Loucy (cell line): ENCODE results near the gene RNF152.

Source experiments
- H2AFZ ChIP-seq: fragments of 200-600 bp; sonication (generic); 2 replicates; pipeline ENCODE4 v1.6.0; 2016; ENCODE audit warnings: antibody characterized with exemption, mild to moderate bottlenecking, low read length, moderate library complexity
- H3F3A ChIP-seq: fragments of 200-600 bp; 2 replicates; pipeline ENCODE4 v1.6.0; 2016; ENCODE audit warnings: antibody characterized with exemption, low read depth, mild to moderate bottlenecking
- H3K27me3 ChIP-seq: fragments of 200-600 bp; sonication (generic); 2 replicates; pipeline ENCODE4 v1.6.1; 2014; ENCODE audit warnings: low read length, mild to moderate bottlenecking; ENCODE audit not compliant: insufficient read depth, poor library complexity, severe bottlenecking
- H3K36me3 ChIP-seq: fragments of 200-600 bp; sonication (generic); 2 replicates; pipeline ENCODE4 v1.6.1; 2016; ENCODE audit warnings: low read length; ENCODE audit not compliant: insufficient read depth
- H3K4me1 ChIP-seq: fragments of 200-600 bp; sonication (generic); 2 replicates; pipeline ENCODE4 v1.5.1; 2014; ENCODE audit warnings: low read length, mild to moderate bottlenecking; ENCODE audit not compliant: insufficient read depth, poor library complexity, severe bottlenecking
- H3K4me2 ChIP-seq: fragments of 200-600 bp; sonication (generic); 2 replicates; pipeline ENCODE4 v1.6.0; 2014; ENCODE audit warnings: antibody characterized with exemption, low read length, low read depth, mild to moderate bottlenecking; ENCODE audit not compliant: poor library complexity, severe bottlenecking
- H3K4me3 ChIP-seq: fragments of 200-600 bp; sonication (generic); 2 replicates; pipeline ENCODE4 v1.5.1; 2014; ENCODE audit warnings: low read length, mild to moderate bottlenecking, mixed read lengths; ENCODE audit not compliant: poor library complexity, severe bottlenecking
- H3K79me2 ChIP-seq: fragments of 200-600 bp; sonication (generic); 2 replicates; pipeline ENCODE4 v1.6.1; 2014; ENCODE audit warnings: low read length; ENCODE audit not compliant: insufficient read depth
- H3K9ac ChIP-seq: fragments of 200-600 bp; sonication (generic); 2 replicates; pipeline ENCODE4 v1.6.0; 2014; ENCODE audit warnings: mild to moderate bottlenecking, low read depth, low read length, moderate library complexity; ENCODE audit not compliant: poor library complexity, severe bottlenecking
- H3K9me2 ChIP-seq: fragments of 200-600 bp; sonication (generic); replicated peaks from 2 replicates; pipeline ENCODE4 v1.6.1; 2016; ENCODE audit warnings: low read depth, low read length, mixed read lengths
- H3K9me3 ChIP-seq: fragments of 200-600 bp; sonication (generic); 2 replicates; pipeline ENCODE4 v1.6.1; 2014; ENCODE audit warnings: mild to moderate bottlenecking, antibody characterized with exemption, low read length, low read depth; ENCODE audit not compliant: insufficient read depth
- H4K20me1 ChIP-seq: fragments of 200-600 bp; sonication (generic); 2 replicates; pipeline ENCODE4 v1.6.0; 2014; ENCODE audit warnings: antibody characterized with exemption, low read length, mild to moderate bottlenecking; ENCODE audit not compliant: insufficient read depth, poor library complexity, severe bottlenecking
- EZH2phosphoT487 ChIP-seq: fragments of 200-600 bp; IDR thresholded peaks from 2 replicates; pipeline ENCODE4 v1.6.1; 2018; ENCODE audit warnings: antibody characterized with exemption, mild to moderate bottlenecking, moderate library complexity, borderline replicate concordance
- TF ChIP-seq, protein P1 (sequence below): fragments of 200-600 bp; sonication (generic); conservative IDR thresholded peaks from 2 replicates; pipeline ENCODE4 v1.5.1; 2014; ENCODE audit warnings: mild to moderate bottlenecking, antibody characterized with exemption, low read length

The RNF152 gene

DNA sequence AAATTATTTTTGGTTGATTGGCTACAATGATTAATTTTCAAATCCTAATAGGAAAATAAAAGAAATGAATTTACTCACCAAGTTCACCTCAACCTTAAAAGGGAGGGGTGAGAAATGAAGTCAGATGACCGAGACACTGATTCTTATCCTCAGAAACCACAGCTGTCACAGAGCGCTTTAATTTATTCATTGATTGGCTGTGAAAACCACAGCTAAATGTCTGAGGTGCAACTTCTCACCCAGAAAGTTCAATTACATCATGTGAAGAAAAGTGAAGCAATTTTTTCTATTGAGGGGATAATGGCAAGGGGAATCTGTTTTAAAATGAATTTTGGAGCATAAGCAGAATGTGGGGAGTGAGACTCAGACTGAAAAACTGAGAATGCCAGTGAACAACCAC lies 128.4 kb downstream of the RNF152 start:
- no peak for TF ChIP-seq EZH2phosphoT487
- TF ChIP-seq, protein P1, sequence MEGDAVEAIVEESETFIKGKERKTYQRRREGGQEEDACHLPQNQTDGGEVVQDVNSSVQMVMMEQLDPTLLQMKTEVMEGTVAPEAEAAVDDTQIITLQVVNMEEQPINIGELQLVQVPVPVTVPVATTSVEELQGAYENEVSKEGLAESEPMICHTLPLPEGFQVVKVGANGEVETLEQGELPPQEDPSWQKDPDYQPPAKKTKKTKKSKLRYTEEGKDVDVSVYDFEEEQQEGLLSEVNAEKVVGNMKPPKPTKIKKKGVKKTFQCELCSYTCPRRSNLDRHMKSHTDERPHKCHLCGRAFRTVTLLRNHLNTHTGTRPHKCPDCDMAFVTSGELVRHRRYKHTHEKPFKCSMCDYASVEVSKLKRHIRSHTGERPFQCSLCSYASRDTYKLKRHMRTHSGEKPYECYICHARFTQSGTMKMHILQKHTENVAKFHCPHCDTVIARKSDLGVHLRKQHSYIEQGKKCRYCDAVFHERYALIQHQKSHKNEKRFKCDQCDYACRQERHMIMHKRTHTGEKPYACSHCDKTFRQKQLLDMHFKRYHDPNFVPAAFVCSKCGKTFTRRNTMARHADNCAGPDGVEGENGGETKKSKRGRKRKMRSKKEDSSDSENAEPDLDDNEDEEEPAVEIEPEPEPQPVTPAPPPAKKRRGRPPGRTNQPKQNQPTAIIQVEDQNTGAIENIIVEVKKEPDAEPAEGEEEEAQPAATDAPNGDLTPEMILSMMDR: no peak
- Histone ChIP-seq H3F3A (no peaks in the 10 kb centered on the region), H3K4me3 (no peak overlapping the region), H2AFZ (no peak overlapping the region), H3K4me1 (no peaks in the 10 kb centered on the region), H3K9me3 (no peaks in the 10 kb centered on the region), H3K27me3 (no peaks in the 10 kb centered on the region), H3K4me2 (no peak overlapping the region), H4K20me1 (no peaks in the 10 kb centered on the region), H3K79me2 (no peaks in the 10 kb centered on the region), H3K9me2 (no peaks in the 10 kb centered on the region), H3K36me3 (no peaks in the 10 kb centered on the region), H3K9ac (no peak overlapping the region)

DNA sequence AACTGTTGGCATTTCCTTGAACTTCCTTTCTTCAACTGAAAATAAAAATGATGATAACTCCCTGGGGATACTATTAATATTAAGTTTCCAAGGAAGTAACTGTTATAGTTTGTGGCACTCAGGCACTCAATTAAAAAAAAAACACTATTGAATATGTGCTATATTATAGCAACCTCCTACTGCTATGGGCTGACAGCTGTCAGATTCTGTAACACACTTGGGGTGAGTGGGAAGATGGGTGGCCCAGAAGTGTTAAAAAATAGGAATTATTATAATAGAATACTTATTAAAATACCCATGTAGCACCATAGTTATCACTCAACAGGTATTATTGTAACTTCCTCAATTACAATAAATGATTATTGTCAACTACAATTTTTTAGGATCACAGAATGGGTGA lies 130.9 kb downstream of the RNF152 start:
- Histone ChIP-seq H3K4me3 (no peak overlapping the region), H3K4me2 (no peak overlapping the region), H3K9me3 (no peaks in the 10 kb centered on the region), H3K9me2 (no peaks in the 10 kb centered on the region), H3K27me3 (no peaks in the 10 kb centered on the region), H3K36me3 (no peaks in the 10 kb centered on the region), H3K4me1 (no peaks in the 10 kb centered on the region), H3K9ac (no peak overlapping the region), H4K20me1 (no peaks in the 10 kb centered on the region), H3F3A (no peaks in the 10 kb centered on the region), H3K79me2 (no peaks in the 10 kb centered on the region), H2AFZ (no peak overlapping the region)
- TF ChIP-seq, protein P1: no peak
- no peak for TF ChIP-seq EZH2phosphoT487
